DOHH2 (cell line): ENCODE results near the gene SAMD1.

Experiments used
- H3F3A ChIP-seq: fragments of 200-600 bp; sonication (generic), shearing (Covaris generic); 2 replicates; pipeline ENCODE4 v1.6.0; 2016; ENCODE audit warnings: antibody characterized with exemption, mild to moderate bottlenecking; ENCODE audit not compliant: control insufficient read depth, insufficient read depth
- H3K27ac ChIP-seq: fragments of 200-600 bp; sonication (generic); 2 replicates; pipeline ENCODE4 v1.5.1; 2014; ENCODE audit warnings: low read depth, mild to moderate bottlenecking, low read length, moderate library complexity
- H3K27me3 ChIP-seq: fragments of 200-600 bp; sonication (generic); 2 replicates; pipeline ENCODE4 v1.6.1; 2014; ENCODE audit warnings: mild to moderate bottlenecking, low read length, mixed read lengths; ENCODE audit not compliant: control insufficient read depth
- H3K36me3 ChIP-seq: fragments of 200-600 bp; sonication (generic); 2 replicates; pipeline ENCODE4 v1.6.1; 2014; ENCODE audit warnings: mild to moderate bottlenecking, low read length, moderate library complexity, mixed read lengths; ENCODE audit not compliant: control insufficient read depth
- H3K4me1 ChIP-seq: fragments of 200-600 bp; sonication (generic); 2 replicates; pipeline ENCODE4 v1.6.1; 2014; ENCODE audit warnings: mild to moderate bottlenecking, low read length, mixed read lengths; ENCODE audit not compliant: control insufficient read depth
- H3K4me2 ChIP-seq: fragments of 200-600 bp; sonication (generic); 2 replicates; pipeline ENCODE4 v1.6.0; 2014; ENCODE audit warnings: mild to moderate bottlenecking, low read length, moderate library complexity
- H3K4me3 ChIP-seq: fragments of 200-600 bp; sonication (generic); 2 replicates; pipeline ENCODE4 v1.5.1; 2014; ENCODE audit warnings: mild to moderate bottlenecking, low read length, mixed read lengths
- H3K79me2 ChIP-seq: fragments of 200-600 bp; sonication (generic); 2 replicates; pipeline ENCODE4 v1.6.1; 2014; ENCODE audit warnings: mild to moderate bottlenecking, low read length, mixed read lengths; ENCODE audit not compliant: control insufficient read depth
- H3K9me2 ChIP-seq: fragments of 200-600 bp; sonication (generic); replicated peaks from 2 replicates; pipeline ENCODE4 v1.6.1; 2014; ENCODE audit warnings: mild to moderate bottlenecking, low read length, mixed read lengths; ENCODE audit not compliant: control insufficient read depth
- H3K9me3 ChIP-seq: fragments of 200-600 bp; sonication (generic); 2 replicates; pipeline ENCODE4 v1.6.1; 2014; ENCODE audit warnings: antibody characterized with exemption, low read length, mixed read lengths; ENCODE audit not compliant: control insufficient read depth, insufficient read depth
- H4K20me1 ChIP-seq: fragments of 200-600 bp; sonication (generic); 2 replicates; pipeline ENCODE4 v1.6.0; 2014; ENCODE audit warnings: low read depth, mild to moderate bottlenecking, antibody characterized with exemption, low read length, moderate library complexity; ENCODE audit not compliant: control insufficient read depth, insufficient read depth
- EZH2phosphoT487 ChIP-seq: fragments of 200-600 bp; sonication (generic); IDR thresholded peaks from 2 replicates; pipeline ENCODE4 v1.6.1; 2017; ENCODE audit warnings: borderline replicate concordance, mild to moderate bottlenecking, antibody characterized with exemption, low read length, moderate library complexity, mixed read lengths
- TF ChIP-seq, protein P1 (sequence below): fragments of 200-600 bp; sonication (generic); IDR thresholded peaks from one replicate; pipeline ENCODE4 v1.5.1; 2014; ENCODE audit warnings: antibody characterized with exemption, mild to moderate bottlenecking, low read depth, low read length; ENCODE audit not compliant: poor library complexity, severe bottlenecking

Gene SAMD1

DNA sequence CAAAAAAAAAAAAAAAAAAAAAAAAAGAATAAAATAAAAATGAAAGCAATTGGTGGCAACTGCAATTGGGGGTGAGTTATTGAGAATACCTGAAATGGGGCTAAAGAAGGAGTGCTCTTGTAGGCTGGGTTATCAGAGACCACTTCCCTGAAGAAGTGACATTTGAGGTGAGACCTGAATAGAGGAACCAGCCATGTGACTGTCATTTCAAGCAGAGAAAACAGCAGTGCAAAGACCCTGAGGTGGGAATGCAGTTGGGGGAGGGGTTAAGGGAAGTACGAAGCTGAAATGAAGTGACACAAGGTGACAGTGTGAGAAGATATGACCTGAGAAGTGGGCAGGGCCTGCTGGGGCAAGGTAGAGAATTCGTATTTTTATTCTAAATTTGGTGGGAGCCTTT is 24.4 kb downstream of the SAMD1 start:
- Histone ChIP-seq H3K79me2 (no peaks in the 10 kb centered on the region), H3K4me1 (no peaks in the 10 kb centered on the region), H3K36me3 (no peaks in the 10 kb centered on the region), H3K9me3 (no peaks in the 10 kb centered on the region), H3K27me3 (peaks cover 4% of the 10 kb centered on the region), H3K4me3 (no peak overlapping the region), H3F3A (no peaks in the 10 kb centered on the region), H3K9me2 (no peaks in the 10 kb centered on the region), H3K4me2 (no peak overlapping the region), H4K20me1 (no peaks in the 10 kb centered on the region), H3K27ac (no peak overlapping the region)
- TF ChIP-seq, protein P1, sequence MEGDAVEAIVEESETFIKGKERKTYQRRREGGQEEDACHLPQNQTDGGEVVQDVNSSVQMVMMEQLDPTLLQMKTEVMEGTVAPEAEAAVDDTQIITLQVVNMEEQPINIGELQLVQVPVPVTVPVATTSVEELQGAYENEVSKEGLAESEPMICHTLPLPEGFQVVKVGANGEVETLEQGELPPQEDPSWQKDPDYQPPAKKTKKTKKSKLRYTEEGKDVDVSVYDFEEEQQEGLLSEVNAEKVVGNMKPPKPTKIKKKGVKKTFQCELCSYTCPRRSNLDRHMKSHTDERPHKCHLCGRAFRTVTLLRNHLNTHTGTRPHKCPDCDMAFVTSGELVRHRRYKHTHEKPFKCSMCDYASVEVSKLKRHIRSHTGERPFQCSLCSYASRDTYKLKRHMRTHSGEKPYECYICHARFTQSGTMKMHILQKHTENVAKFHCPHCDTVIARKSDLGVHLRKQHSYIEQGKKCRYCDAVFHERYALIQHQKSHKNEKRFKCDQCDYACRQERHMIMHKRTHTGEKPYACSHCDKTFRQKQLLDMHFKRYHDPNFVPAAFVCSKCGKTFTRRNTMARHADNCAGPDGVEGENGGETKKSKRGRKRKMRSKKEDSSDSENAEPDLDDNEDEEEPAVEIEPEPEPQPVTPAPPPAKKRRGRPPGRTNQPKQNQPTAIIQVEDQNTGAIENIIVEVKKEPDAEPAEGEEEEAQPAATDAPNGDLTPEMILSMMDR: no peak
- TF ChIP-seq EZH2phosphoT487: no peak

- H3K9me2 ChIP-seq: no peaks in the 10 kb centered on the region
- TF ChIP-seq, protein P1: no peak
- no peak for TF ChIP-seq EZH2phosphoT487
- no peak overlapping the region for H3K4me2 ChIP-seq
Measured at GRCh38 chr19:14063105-14063504, 27.4 kb downstream of the SAMD1 start.

GRCh38 chr19:14062558-14062855 is 28.0 kb downstream of the SAMD1 start:
- no peak for TF ChIP-seq EZH2phosphoT487
- TF ChIP-seq, protein P1: no peak
- H3K4me2 ChIP-seq: no peak overlapping the region
- H3K36me3 ChIP-seq: no peaks in the 10 kb centered on the region
- H3K79me2 ChIP-seq: no peaks in the 10 kb centered on the region
- H4K20me1 ChIP-seq: no peaks in the 10 kb centered on the region
- H3K27me3 ChIP-seq: peaks cover 24% of the 10 kb centered on the region
- no peak overlapping the region for H3K27ac ChIP-seq
- H3F3A ChIP-seq: no peaks in the 10 kb centered on the region
- H3K4me1 ChIP-seq: peaks cover 27% of the 10 kb centered on the region
- no peaks in the 10 kb centered on the region for H3K9me3 ChIP-seq
- no peaks in the 10 kb centered on the region for H3K9me2 ChIP-seq
- no peak overlapping the region for H3K4me3 ChIP-seq

More at GRCh38 chr19:14063105-14063504, 27.4 kb downstream of the SAMD1 start:
- Histone ChIP-seq H3K27ac (no peak overlapping the region), H3K79me2 (no peaks in the 10 kb centered on the region), H3K4me1 (peaks cover 21% of the 10 kb centered on the region), H3F3A (no peaks in the 10 kb centered on the region), H3K36me3 (no peaks in the 10 kb centered on the region), H3K27me3 (peaks cover 18% of the 10 kb centered on the region), H3K4me3 (no peak overlapping the region), H4K20me1 (no peaks in the 10 kb centered on the region), H3K9me3 (no peaks in the 10 kb centered on the region)
